Gastrocnemius medialis (tissue), 4 donors: Measurements from ENCODE around the gene LCN10. TPM values are rescaled to one million over a fixed set of nuclear protein-coding genes. Genes with fewer than 3 reads are reported as not detected.

Source experiments
- ATAC-seq, 2 donors: fragments of 150-250 bp; one replicate each; pipeline ENCODE4 v1.9.1; 2016
- DNase-seq, 2 donors: peaks; one replicate each; pipeline ENCODE4 v3.0.0-alpha.2; 2019
- H3K27ac ChIP-seq, 4 donors: fragments of 200-600 bp; sonication (generic); 1 replicate in 1 of 4; 2 replicates in 3 of 4; pipeline ENCODE4 v1.5.1; 2016 to 2018; ENCODE audit warnings: mild to moderate bottlenecking in 2 of 4, moderate library complexity in 1 of 4
- H3K27me3 ChIP-seq, 3 donors: fragments of 200-600 bp; sonication (generic) in 2 of 3; 1 replicate in 1 of 3; 2 replicates in 2 of 3; pipeline versions ENCODE4 v1.5.1 to v1.6.0; 2016 to 2019; ENCODE audit warnings: mild to moderate bottlenecking in 1 of 3, moderate library complexity in 1 of 3
- H3K36me3 ChIP-seq, 2 donors: fragments of 200-600 bp; sonication (generic) in 1 of 2; one replicate each; pipeline ENCODE4 v1.5.1; 2017 to 2018
- H3K4me1 ChIP-seq, 2 donors: fragments of 200-600 bp; sonication (generic) in 1 of 2; one replicate each; pipeline ENCODE4 v1.5.1; 2016 to 2017; ENCODE audit warnings: mild to moderate bottlenecking in 2 of 2
- H3K4me3 ChIP-seq, 4 donors: fragments of 200-600 bp; sonication (generic) in 3 of 4; 1 replicate in 1 of 4; 2 replicates in 3 of 4; pipeline ENCODE4 v1.5.1; 2016 to 2019; ENCODE audit warnings: mild to moderate bottlenecking in 2 of 4
- H3K9me3 ChIP-seq, 3 donors: fragments of 200-600 bp; sonication (generic) in 2 of 3; 1 replicate in 1 of 3; 2 replicates in 2 of 3; pipeline ENCODE4 v1.5.1; 2016 to 2019
- POLR2A ChIP-seq, 2 donors: fragments of 450-650 bp; IDR thresholded peaks; one replicate each; pipeline ENCODE4 v1.6.1; 2017; ENCODE audit warnings: antibody characterized with exemption in 2 of 2, mild to moderate bottlenecking in 2 of 2, moderate library complexity in 2 of 2
- in situ Hi-C, 4 donors: fragments of 200-750 bp; cut with MboI; loops; one replicate each; pipeline versions ENCODE4 v1.15.0 to v1.8.0; 2017; ENCODE audit warnings: low sequenced_read_pairs in 4 of 4
- intact Hi-C: fragments of 100-400 bp; cut with DNase I; formaldehyde crosslinking; loops from one replicate; pipeline ENCODE4 v1.15.1; 2023; ENCODE audit warnings: low total_unique reads
- total RNA-seq, 4 donors: library from RNA; depleted of rRNA; stranded (reverse); fragments of >200 nt; gene quantifications; one replicate each; pipeline versions ENCODE4 v1.1.0 to v1.2.3, GENCODE V29; 2016
- TF ChIP-seq, protein P1 (sequence below), 5 experiments: fragments of 450-650 bp in 3 of 5; fragments of 200-600 bp in 2 of 5; sonication (generic) in 2 of 5; IDR thresholded peaks in 4 of 5; conservative IDR thresholded peaks in 1 of 5; 1 replicate in 4 of 5; 2 replicates in 1 of 5; pipeline ENCODE4 v1.5.1; 2016 to 2019; ENCODE audit warnings: antibody characterized with exemption in 5 of 5, mild to moderate bottlenecking in 3 of 5, moderate library complexity in 3 of 5

LCN10 gene
- total RNA-seq, 4 donors from 2014 or later: 0.61 to 4.7 (median 1.6) TPM

DNA sequence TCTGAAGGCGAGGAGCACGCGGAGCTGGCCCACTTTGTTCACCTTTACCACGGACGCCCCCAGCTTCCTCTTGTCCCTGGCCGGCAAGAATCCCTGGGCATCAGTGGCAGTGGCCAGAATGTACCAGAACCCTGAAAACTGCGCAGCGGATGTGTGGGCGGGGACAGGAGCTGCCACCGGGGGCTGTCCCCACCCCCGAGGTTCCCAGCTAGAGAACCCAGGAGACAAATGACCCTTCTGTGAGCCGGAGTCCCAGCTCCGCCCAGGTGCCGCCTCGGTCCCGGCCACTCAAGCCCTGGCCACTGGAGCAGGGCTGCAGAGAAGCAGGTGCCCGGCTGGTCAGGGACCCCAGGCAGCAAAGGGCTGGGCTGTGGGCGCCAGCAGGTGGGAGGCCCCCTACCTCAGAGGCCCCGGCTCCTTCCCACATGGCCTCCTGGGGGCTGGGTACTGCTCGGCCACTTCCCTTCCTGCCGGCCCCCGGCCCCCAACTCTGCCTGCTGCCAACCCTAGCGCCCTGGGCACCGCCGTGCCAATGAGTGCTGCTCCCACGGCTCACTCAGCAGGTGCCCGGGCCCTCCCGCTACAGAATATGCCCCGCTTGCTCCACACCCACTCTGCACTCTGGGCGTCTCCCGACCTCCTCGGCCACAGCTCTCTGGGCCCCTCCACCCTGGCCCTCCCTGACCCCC, 713 bp downstream of the LCN10 start:
- DNase-seq (no peak), ATAC-seq (no peak)
- intact Hi-C loops (no loop called here), in situ Hi-C loops (no loop called here)
- H3K27me3 ChIP-seq: peaks cover 28 to 42% (median 39%) of the 10 kb centered on the region in 3 donors
- H3K4me1 ChIP-seq: no peaks in the 10 kb centered on the region
- H3K9me3 ChIP-seq: no peaks in the 10 kb centered on the region
- H3K4me3 ChIP-seq: peak overlapping the region in 2 of 4 donors; percentile 11 to 25
- TF ChIP-seq POLR2A (IDR thresholded peaks at IDR 0.05): peak in 1 of 2 donors; percentile 16
- TF ChIP-seq, protein P1, sequence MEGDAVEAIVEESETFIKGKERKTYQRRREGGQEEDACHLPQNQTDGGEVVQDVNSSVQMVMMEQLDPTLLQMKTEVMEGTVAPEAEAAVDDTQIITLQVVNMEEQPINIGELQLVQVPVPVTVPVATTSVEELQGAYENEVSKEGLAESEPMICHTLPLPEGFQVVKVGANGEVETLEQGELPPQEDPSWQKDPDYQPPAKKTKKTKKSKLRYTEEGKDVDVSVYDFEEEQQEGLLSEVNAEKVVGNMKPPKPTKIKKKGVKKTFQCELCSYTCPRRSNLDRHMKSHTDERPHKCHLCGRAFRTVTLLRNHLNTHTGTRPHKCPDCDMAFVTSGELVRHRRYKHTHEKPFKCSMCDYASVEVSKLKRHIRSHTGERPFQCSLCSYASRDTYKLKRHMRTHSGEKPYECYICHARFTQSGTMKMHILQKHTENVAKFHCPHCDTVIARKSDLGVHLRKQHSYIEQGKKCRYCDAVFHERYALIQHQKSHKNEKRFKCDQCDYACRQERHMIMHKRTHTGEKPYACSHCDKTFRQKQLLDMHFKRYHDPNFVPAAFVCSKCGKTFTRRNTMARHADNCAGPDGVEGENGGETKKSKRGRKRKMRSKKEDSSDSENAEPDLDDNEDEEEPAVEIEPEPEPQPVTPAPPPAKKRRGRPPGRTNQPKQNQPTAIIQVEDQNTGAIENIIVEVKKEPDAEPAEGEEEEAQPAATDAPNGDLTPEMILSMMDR (IDR thresholded peaks at IDR 0.05 in 4 of 5, conservative IDR thresholded peaks at IDR 0.05 in 1 of 5): no peak
- no peaks in the 10 kb centered on the region for H3K36me3 ChIP-seq
- H3K27ac ChIP-seq: no peak overlapping the region

DNA sequence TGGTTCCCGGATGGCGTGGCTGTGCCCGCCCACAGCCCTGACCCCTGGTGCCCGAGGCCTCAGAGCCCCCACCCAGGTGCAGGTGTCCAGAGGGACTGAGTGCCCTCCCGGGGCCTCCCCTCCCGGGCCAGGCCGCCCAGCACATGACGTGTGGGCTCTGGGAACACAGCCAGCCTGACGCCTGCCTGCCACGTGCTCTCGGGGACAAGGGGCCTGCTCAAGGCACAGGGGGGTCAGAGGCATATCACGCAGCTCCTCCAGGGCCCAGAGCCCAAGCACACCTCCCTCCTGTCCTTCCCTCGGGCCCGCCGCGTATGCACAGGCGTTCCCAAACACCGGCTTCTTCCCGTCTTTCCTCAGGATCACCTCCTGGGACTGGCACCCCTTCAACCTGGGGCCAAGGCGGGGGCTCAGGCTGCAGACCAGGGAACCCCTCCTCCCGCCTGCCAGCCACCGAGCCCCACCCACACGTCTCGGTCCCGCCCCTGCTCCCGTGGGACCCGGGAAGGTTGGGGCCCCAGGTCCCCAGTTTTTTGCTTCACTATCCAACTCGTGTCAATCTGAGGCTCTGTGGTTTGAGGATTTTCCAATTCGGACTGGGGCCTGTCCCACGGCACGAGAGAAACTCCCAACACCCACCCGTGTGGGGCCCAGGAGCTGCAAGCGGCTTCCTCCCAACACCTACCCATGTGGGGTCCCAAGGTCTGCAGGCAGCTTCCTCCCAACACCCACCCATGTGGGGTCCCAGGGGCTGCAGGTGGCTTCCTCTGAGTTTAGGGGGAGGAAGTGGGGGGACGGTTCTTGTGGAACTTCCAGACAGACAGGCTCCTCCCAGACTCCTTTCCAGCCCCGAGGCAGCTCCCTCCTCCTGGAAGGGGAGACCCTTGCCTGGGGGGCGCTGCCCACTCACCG, 1.5 kb downstream of the LCN10 start:
- H3K27me3 ChIP-seq: peaks cover 28 to 42% (median 39%) of the 10 kb centered on the region in 3 donors

DNA sequence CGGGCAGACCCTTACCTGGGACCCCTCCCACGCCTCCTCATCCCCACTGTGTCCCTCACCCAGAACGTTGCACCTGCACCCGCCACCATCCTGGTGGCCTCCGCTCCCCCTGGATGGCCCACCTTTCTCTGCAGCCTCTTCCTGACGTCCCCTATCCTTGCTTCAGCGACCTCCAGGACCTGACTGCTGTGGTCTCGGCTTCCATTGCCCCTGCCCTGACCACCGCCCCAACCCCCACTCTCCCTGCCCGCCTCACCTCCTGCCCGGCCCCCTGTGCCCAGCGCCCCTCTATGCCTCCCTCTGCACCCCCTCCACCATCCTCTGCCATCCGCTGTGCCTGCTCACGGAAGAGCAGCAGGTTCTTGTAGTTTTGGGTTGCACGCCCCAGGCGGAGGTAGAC, 2.2 kb downstream of the LCN10 start:
- DNase-seq (no peak), ATAC-seq (no peak)
- Histone ChIP-seq H3K27ac (no peak overlapping the region), H3K9me3 (no peaks in the 10 kb centered on the region), H3K4me1 (no peaks in the 10 kb centered on the region), H3K4me3 (no peak overlapping the region), H3K36me3 (no peaks in the 10 kb centered on the region), H3K27me3 (peaks cover 28 to 42% (median 39%) of the 10 kb centered on the region in 3 donors)
- TF ChIP-seq, protein P1 (IDR thresholded peaks at IDR 0.05 in 4 of 5, conservative IDR thresholded peaks at IDR 0.05 in 1 of 5): no peak
- no peak for TF ChIP-seq POLR2A (IDR thresholded peaks at IDR 0.05)
- in situ Hi-C loops (no loop called here), intact Hi-C loops (no loop called here)

More for the DNA sequence above, 1.5 kb downstream of the LCN10 start:
- in situ Hi-C loops (no loop called here), intact Hi-C loops (no loop called here)
- DNase-seq (no peak), ATAC-seq (no peak)
- TF ChIP-seq POLR2A (IDR thresholded peaks at IDR 0.05): no peak
- TF ChIP-seq, protein P1 (IDR thresholded peaks at IDR 0.05 in 4 of 5, conservative IDR thresholded peaks at IDR 0.05 in 1 of 5): no peak
- Histone ChIP-seq H3K4me1 (no peaks in the 10 kb centered on the region), H3K27ac (no peak overlapping the region), H3K9me3 (no peaks in the 10 kb centered on the region), H3K36me3 (no peaks in the 10 kb centered on the region), H3K4me3 (peak overlapping the region in 2 of 4 donors; percentile 11 to 25)

DNA sequence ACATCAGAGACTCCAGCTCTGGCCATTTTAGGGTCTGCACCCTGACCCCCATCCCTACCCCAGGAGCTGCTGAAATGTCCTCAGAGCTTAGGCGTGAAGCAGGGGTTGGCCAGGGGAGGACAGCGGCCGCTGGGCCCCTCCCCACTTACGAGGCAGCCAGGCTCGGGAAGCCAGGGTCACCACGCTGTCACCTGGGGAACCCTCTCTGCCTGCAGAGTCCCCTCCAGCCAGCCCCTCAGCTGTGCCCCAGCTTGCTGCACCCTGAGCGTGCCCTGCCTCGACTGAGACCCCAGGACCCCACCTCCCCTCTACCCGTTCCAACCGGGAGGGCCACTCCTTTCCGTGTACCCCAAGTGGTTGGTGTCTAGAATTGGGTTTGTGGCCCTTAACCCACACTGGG, 2.7 kb downstream of the LCN10 start:
- Histone ChIP-seq H3K4me3 (no peak overlapping the region), H3K36me3 (no peaks in the 10 kb centered on the region), H3K27me3 (peaks cover 28 to 42% (median 39%) of the 10 kb centered on the region in 3 donors), H3K27ac (no peak overlapping the region), H3K9me3 (no peaks in the 10 kb centered on the region), H3K4me1 (no peaks in the 10 kb centered on the region)
- ATAC-seq: no peak
- DNase-seq: no peak
- intact Hi-C loops (no loop called here), in situ Hi-C loops (no loop called here)
- TF ChIP-seq, protein P1 (IDR thresholded peaks at IDR 0.05 in 4 of 5, conservative IDR thresholded peaks at IDR 0.05 in 1 of 5): no peak
- TF ChIP-seq POLR2A (IDR thresholded peaks at IDR 0.05): no peak
